Activated T-cell treated with anti-CD3 and anti-CD28 coated beads, Interleukin-2, amount 50 U/mL, for 4 hours (primary cell): ENCODE results near the gene TUBGCP3. TPM values are rescaled to one million over a fixed set of nuclear protein-coding genes. Genes with fewer than 3 reads are reported as not detected.

ENCODE experiments used
- ATAC-seq, 2 donors: fragments of 200-7000 bp; cut with Tn5 transposase; one replicate each; pipeline ENCODE4 v1.10.0; 2021
- DNase-seq: peaks from one replicate; pipeline ENCODE4 v3.0.0-alpha.2; 2020
- H3K27me3 Mint-ChIP-seq: one replicate; pipeline ENCODE4 v1.8.0; 2021; ENCODE audit warnings: low read depth, mixed read lengths
- H3K36me3 Mint-ChIP-seq: one replicate; pipeline ENCODE4 v1.8.0; 2022; ENCODE audit warnings: mixed read lengths; ENCODE audit not compliant: insufficient read depth
- H3K4me1 Mint-ChIP-seq: one replicate; pipeline ENCODE4 v1.8.0; 2021; ENCODE audit warnings: low read depth, mixed read lengths
- H3K4me3 Mint-ChIP-seq: one replicate; pipeline ENCODE4 v1.8.0; 2021; ENCODE audit warnings: mild to moderate bottlenecking, moderate library complexity, mixed read lengths
- H3K9me3 Mint-ChIP-seq: one replicate; pipeline ENCODE4 v1.8.0; 2021; ENCODE audit warnings: mixed read lengths
- total RNA-seq, 3 donors: library from RNA; stranded (reverse); gene quantifications; one replicate each; pipeline ENCODE4 v1.2.1, GENCODE V29; 2021

Gene TUBGCP3
- total RNA-seq, 3 donors from 2014 or later, result 51.8 to 54.6 (median 52.5) TPM

DNA sequence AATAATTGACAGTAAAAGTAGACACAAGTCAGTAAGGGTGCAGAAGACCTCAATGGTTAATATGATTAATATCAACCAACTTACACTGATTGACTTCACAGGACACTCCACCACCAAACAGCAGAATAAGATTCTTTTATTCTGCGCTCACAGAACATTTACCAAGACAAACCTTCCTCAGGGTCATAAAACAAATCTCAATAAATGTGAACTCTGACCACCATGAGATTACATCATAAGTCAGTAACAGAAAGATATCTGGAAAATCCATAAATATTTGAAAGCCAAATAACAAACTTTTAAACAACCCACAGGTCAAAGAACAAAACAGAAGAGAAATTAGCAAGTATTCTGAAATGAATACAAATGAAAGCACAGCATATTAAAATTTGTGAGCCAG, 112.1 kb downstream of the TUBGCP3 start:
- Mint-ChIP-seq H3K27me3 (no peaks in the 10 kb centered on the region), H3K4me1 (no peaks in the 10 kb centered on the region), H3K9me3 (peaks cover under 1% of the 10 kb centered on the region), H3K4me3 (no peak overlapping the region), H3K36me3 (peaks cover 7% of the 10 kb centered on the region)
- DNase-seq (no peak), ATAC-seq (no peak)

DNA sequence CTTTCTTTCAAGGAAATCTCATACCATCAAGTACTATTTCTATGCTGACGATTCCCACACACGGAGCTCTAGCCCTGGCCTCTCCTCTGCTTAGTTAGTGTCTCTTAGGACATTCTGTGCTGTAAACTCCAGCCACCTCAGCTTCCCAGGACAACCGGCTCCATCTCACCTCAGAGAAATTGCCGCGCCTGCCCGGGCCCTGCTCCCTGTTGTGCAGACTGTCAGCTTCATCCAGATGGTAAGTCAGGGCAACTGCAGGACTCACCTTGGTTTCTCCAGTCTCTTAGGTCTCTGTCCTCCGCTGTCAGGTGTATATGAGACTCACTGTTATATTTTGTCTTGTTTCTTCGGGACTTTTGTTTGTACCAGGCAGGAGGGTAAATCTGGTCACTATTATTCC, 113.1 kb downstream of the TUBGCP3 start:
- DNase-seq (no peak), ATAC-seq (no peak)
- peaks cover 7% of the 10 kb centered on the region for H3K36me3 Mint-ChIP-seq
- H3K4me1 Mint-ChIP-seq, result no peaks in the 10 kb centered on the region
- no peaks in the 10 kb centered on the region for H3K9me3 Mint-ChIP-seq
- H3K27me3 Mint-ChIP-seq, result no peaks in the 10 kb centered on the region
- H3K4me3 Mint-ChIP-seq, result no peak overlapping the region

DNA sequence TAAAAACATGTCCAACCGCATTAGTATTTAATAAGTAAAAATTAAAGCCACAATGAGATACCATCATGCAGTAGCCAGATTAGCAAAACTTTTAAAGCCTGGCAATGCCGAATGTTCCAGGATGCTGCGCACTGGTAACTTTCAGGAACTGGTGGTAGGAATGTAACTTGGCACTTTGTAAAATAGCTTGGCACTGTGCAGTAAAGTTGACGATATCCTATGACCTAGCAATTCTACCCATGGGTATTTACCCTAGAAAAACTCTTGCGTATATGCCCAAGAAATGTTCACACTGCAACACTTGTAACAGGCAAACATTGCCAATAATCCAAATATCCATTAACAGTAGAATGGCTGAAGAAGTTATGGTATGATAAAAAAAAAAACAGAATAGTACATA, 114.1 kb downstream of the TUBGCP3 start:
- no peaks in the 10 kb centered on the region for H3K27me3 Mint-ChIP-seq
- H3K4me3 Mint-ChIP-seq, result no peak overlapping the region
- H3K4me1 Mint-ChIP-seq, result no peaks in the 10 kb centered on the region
- ATAC-seq (no peak), DNase-seq (no peak)
- no peaks in the 10 kb centered on the region for H3K9me3 Mint-ChIP-seq
- peaks cover 7% of the 10 kb centered on the region for H3K36me3 Mint-ChIP-seq

DNA sequence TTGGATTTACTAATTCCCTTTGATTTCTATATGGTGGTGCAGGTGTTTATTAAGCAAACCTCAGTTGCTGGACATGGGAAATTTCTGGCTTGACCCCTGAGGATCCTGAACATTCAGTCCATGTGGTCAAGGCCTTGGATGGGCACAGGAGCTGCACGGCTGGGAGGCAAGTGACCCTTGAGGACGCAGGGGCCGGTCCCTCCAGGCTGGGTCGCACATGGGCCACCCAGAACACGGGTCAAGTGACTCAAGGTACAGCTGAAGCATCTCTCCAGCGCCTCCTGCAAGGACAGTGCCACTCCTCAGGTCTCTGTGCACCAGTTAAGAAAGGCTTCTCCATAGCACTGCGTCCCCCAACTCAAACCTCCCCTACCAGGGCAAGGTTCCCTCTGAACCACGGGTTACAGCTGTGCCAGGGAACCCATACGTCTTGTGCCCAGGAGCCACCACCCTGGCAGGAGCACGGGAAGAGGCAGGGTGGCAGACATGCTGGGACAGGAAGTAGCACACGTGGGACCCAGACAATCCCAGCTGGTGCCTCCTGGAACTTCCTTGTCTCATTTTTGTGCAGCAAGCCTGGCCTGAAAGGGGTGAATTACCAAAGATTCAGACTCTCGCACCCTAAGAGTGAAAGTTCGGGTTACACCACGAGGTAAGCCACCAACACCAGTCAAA, 118.7 kb downstream of the TUBGCP3 start:
- Mint-ChIP-seq H3K36me3 (peaks cover 7% of the 10 kb centered on the region), H3K4me3 (no peak overlapping the region), H3K4me1 (no peaks in the 10 kb centered on the region), H3K9me3 (no peaks in the 10 kb centered on the region), H3K27me3 (no peaks in the 10 kb centered on the region)
- DNase-seq (no peak), ATAC-seq (no peak)

DNA sequence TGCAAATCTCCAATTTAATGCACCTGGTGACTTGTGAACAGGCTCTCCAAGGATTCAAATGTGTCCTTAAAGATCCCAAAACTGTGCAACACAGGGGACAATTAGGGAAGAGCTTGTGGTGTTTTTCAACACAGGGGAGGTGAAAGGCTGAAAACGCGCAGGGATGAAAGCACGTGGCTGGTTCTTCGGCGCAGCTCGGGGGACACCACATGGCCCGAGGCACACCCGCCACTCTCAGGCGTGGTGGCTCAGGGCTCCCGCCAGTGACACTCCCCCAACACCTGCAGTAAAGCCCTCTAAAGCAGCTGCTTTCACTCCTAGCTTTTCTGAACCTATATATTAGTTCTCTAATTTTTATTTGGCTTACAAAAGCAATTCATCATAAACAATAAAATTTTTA, 119.9 kb downstream of the TUBGCP3 start:
- no peaks in the 10 kb centered on the region for H3K4me1 Mint-ChIP-seq
- ATAC-seq, result no peak
- H3K4me3 Mint-ChIP-seq, result no peak overlapping the region
- no peaks in the 10 kb centered on the region for H3K27me3 Mint-ChIP-seq
- no peaks in the 10 kb centered on the region for H3K9me3 Mint-ChIP-seq
- peaks cover 7% of the 10 kb centered on the region for H3K36me3 Mint-ChIP-seq
- DNase-seq, result no peak

DNA sequence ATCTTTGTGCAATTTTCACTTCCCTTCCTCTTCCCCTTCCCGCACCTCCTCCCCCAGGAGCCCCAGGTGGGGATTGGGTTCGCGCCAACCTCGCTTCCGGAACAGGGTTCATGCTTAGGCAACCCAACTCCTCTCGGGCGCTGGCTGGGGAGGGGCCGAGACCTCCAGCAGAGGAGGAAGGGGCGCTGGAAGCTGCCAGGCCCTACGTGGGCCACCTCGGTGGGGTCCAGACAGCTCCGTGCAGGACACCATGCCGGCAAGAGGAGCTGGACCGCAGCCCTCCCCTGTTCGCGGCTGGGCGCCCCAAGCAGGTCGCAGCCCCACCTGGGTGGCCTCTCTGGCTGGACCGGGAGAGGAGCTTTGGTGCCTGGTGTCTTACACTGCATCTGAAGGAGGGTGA, 120.7 kb downstream of the TUBGCP3 start:
- Mint-ChIP-seq H3K36me3 (peaks cover 4% of the 10 kb centered on the region), H3K4me3 (no peak overlapping the region), H3K27me3 (peaks cover 5% of the 10 kb centered on the region), H3K4me1 (no peaks in the 10 kb centered on the region), H3K9me3 (peaks cover 5% of the 10 kb centered on the region)
- no peak for DNase-seq
- no peak for ATAC-seq

DNA sequence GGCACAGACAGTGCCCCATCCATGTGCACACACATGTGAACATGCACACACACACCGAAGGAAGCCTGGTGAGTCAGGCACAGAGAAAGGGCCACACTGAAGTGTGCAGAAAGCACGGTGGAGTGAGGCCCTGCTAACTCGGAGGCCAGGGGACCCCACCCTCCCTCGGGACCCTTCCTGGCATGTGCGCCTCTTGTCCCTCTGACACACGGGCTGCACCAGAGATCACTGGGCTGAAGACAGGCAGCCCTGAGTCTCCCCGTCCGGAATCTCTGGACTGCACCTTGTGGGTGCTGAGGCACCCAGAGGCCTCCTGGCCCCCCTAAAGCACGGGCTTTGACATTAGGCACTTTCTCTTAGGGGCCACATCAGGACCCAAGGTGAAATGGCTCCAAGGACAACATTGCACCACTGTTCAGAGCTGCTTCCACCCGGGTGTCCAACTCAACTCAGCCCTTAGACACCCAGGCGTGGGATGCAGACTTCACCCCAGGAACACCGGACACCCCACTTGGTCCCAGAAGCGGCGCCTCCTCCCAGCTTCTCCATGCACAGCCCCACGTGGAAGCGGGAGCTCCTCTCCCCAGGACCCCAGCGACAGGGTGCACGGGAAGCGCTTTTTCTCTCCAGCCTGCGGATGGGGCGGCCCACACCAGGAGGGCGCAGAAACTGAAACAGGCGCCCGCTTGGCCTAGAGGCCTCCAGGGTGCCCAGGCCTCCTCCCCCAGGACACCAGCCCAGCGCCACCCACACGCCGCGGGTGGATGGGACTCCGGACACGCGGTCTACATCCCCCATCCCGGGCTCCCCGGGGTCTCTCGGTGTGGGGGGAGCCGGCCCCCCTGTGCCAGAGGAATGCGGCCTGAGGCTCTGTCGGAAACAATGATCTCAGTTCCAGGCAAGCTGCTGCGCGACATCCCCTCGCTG, 121.6 kb downstream of the TUBGCP3 start:
- DNase-seq (no peak), ATAC-seq (no peak)
- H3K4me3 Mint-ChIP-seq, result no peak overlapping the region
- no peaks in the 10 kb centered on the region for H3K4me1 Mint-ChIP-seq
- H3K27me3 Mint-ChIP-seq, result peaks cover 8% of the 10 kb centered on the region
- peaks cover 9% of the 10 kb centered on the region for H3K9me3 Mint-ChIP-seq
- H3K36me3 Mint-ChIP-seq, result no peaks in the 10 kb centered on the region

DNA sequence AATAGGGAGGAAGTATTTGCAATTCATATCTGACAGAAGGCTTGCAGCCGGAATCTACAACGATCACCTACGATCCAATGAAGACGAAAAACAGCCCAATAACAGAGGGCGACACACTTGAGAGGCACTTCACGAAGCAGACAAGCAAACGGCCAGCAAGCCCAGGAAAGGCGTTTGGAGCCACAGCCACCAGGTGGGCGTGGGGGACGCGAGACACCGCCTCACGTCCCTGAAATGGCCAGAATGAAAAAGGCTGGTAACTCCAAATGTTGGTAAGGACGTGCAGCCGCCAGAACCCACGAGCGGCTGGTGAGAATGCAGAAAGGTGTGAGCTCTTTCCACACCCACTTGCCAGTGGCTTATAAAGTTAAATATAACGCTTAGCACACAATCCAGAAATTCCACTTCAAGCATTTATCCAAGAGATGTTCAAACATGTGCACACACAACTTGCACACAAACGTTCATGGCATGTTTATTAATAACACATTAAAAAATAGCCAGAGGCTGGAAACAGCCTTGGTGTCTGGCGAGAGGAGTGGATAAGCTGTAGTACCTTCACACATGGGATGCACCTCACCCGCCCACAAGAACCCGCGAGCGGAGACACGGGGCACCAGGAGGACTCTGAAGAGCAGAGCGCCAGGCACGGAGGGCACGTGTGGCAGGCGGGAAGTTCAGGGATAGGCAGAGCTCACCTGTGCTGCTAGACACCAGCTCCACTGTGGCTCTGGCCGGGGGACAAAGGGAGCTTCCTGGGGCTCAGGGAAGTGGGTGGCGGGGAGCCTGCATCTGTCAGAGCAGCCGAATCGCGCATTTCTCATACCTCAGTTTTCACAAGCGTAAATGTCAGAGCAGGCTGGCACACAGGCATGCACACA, 122.5 kb downstream of the TUBGCP3 start:
- Mint-ChIP-seq H3K4me1 (no peaks in the 10 kb centered on the region), H3K4me3 (no peak overlapping the region), H3K36me3 (no peaks in the 10 kb centered on the region), H3K27me3 (peaks cover 8% of the 10 kb centered on the region), H3K9me3 (peaks cover 9% of the 10 kb centered on the region)
- no peak for ATAC-seq
- no peak for DNase-seq

DNA sequence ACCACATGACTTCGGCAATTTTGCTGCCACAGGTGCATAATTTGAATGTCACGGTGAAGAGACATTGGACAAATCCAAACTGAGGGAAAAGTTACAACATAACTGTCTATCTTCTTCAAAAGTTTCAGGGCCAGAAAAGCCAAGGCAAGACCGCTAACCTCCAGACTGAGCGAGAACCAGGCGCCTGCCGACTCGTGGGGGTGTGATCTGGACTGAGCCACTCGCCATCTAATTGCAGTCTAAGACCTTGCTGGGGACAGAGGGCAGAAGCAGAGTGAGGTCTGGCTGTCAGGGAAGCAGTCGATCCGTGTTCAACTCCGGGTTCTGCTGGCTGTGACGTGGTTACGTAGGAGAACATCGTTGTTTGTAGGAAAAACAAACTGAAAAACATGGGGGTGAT, 123.2 kb downstream of the TUBGCP3 start:
- peaks cover 10% of the 10 kb centered on the region for H3K9me3 Mint-ChIP-seq
- H3K27me3 Mint-ChIP-seq, result peaks cover 8% of the 10 kb centered on the region
- H3K36me3 Mint-ChIP-seq, result no peaks in the 10 kb centered on the region
- DNase-seq, result no peak
- no peak overlapping the region for H3K4me3 Mint-ChIP-seq
- no peak for ATAC-seq
- no peaks in the 10 kb centered on the region for H3K4me1 Mint-ChIP-seq

DNA sequence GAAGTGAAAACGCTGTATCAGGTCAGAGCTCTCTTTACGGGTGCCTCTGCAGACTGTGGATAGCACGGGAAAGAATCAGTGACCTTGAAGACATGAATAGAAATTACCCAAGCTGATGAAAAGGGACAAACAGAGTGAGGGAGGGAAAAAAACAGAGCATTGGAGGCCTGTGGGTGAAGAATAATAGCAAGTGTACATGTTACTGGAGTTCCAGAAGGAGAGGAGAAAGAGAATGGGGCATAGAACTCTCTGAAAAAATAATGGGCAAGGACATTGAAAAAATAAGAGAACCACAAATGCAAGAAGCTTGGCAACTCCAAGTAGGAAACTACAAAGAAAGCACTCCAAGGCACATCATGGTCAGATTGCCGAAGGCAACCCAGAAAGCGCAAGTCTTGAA, 125.5 kb downstream of the TUBGCP3 start:
- no peak overlapping the region for H3K4me3 Mint-ChIP-seq
- H3K36me3 Mint-ChIP-seq, result no peaks in the 10 kb centered on the region
- no peaks in the 10 kb centered on the region for H3K4me1 Mint-ChIP-seq
- ATAC-seq (no peak), DNase-seq (no peak)
- H3K27me3 Mint-ChIP-seq, result peaks cover 8% of the 10 kb centered on the region
- H3K9me3 Mint-ChIP-seq, result peaks cover 14% of the 10 kb centered on the region

DNA sequence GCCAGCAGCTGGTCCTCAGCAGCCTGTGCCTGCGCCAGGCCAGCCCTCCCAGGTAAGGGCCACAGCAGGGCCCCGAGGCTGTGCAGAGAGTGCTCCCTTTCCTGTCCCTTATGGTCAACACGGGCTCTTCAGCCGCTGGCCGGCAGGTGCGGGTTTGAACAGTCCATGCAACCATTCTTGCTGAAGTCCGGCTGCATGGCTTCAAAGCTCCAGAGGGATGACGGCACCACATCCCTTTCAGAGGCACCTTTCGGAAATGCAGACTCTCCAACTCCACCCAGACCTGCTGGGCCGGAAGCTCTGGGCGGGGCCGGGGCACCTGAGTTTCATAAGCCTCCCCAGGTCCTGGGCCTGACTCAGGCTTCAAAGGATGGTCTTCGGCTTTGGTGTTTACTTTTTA, 130.5 kb downstream of the TUBGCP3 start:
- Mint-ChIP-seq H3K9me3 (peaks cover 11% of the 10 kb centered on the region), H3K4me1 (no peaks in the 10 kb centered on the region), H3K27me3 (peaks cover 5% of the 10 kb centered on the region), H3K4me3 (no peak overlapping the region), H3K36me3 (no peaks in the 10 kb centered on the region)
- DNase-seq (no peak), ATAC-seq (no peak)

DNA sequence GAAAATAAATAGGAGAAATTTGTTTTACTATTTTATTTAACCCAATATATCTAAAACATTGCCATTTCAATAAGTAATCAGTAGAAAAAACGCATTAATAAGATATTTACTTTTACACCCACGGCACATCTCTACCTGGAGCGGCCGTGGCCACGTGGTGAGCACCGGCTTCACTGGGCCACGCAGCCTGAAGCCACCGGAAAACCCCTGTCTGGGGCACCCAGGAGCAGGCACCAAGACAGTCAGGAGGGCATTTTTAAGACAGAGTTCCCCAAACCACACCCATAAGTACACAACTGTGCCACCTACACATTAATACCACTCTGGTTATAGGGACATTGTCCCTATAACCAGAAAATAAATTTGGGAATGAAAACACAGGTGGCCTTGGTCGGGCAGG, 130.9 kb downstream of the TUBGCP3 start:
- no peaks in the 10 kb centered on the region for H3K36me3 Mint-ChIP-seq
- H3K9me3 Mint-ChIP-seq, result peaks cover 7% of the 10 kb centered on the region
- DNase-seq (no peak), ATAC-seq (no peak)
- no peaks in the 10 kb centered on the region for H3K4me1 Mint-ChIP-seq
- no peak overlapping the region for H3K4me3 Mint-ChIP-seq
- peaks cover 1% of the 10 kb centered on the region for H3K27me3 Mint-ChIP-seq

DNA sequence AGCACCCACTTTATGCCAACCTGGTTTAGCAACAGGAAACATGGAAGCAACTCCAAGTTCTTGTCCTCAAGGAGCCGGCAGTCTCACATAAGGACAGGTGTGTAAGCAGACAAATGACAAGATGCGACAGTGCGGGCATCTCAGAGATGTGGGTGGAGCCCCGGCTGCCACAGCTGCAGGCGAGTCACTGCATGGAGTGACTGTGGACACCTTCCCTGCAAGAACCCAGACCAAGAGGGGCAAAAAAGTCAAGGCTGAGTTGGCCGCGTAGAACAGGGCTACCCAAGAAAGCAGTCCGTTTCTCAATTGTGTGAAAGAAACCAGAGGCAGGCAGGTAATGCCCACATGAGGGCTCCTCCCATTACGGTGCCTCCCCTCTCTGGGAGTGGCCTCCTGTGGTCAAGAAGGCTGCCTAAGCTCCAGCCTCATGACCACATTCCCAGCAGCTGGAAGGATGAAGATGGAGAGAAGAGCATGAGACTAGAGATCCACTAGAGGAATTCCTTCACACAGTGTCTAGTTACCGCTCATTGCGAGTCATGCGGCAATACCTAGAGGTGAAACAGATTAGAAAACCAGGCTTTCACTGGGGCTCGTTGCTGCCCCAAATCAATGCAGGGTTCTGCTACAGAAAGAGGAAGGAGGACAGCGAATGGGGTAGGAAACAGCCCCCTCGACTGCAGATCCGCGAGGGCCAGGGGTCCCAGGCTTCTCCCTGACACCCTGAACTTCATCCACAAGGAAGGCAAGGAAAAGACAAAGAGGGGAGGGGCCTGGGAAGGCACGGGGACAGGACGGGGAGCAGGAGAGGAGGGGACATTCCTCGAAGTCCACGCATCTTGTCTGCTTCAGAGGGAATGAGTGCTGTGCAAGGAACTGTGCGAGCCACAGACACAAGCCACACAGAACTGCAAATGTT, 131.6 kb downstream of the TUBGCP3 start:
- H3K36me3 Mint-ChIP-seq, result no peaks in the 10 kb centered on the region
- ATAC-seq, result no peak
- H3K9me3 Mint-ChIP-seq, result peaks cover 5% of the 10 kb centered on the region
- H3K4me3 Mint-ChIP-seq, result no peak overlapping the region
- H3K27me3 Mint-ChIP-seq, result no peaks in the 10 kb centered on the region
- no peaks in the 10 kb centered on the region for H3K4me1 Mint-ChIP-seq
- no peak for DNase-seq
